ENCODE measurements around the gene RXFP1.
A peak's percentile ranks its signal among the peaks of the same experiment; 100 is the strongest.

The RXFP1 gene

GRCh38 chr4:158671915-158672806 lies 150.5 kb downstream of the RXFP1 start, which contains the start of gene ETFDH:
Gene ETFDH, plus strand, starts transcription at chr4:158672296. Its CDS starts 161 bp downstream, at chr4:158672457.
- peak; percentile 99 for DNase-seq (ENCODE audit: low spot score)

DNA sequence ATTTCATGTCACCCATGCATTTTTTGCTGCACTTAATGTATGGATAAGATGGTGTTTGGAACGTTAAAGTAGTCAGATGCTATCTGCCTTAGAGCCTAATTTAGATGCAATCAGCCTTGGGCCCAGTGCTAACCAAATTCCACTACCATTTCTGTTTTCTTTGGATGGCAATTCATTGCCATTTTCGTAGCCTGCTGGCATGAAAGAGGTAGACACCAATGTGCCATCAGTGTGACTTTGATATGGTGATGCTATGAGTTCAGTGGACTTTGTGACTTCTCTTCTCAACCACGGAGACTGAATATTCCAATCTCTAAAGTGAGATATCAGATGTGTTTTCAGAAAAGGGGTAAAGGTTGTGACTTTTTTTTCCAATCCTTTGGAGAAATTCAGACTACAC lies 152.0 kb downstream of the RXFP1 start:
- DNase-seq (ENCODE audit: low spot score) = peak; percentile 21

DNA sequence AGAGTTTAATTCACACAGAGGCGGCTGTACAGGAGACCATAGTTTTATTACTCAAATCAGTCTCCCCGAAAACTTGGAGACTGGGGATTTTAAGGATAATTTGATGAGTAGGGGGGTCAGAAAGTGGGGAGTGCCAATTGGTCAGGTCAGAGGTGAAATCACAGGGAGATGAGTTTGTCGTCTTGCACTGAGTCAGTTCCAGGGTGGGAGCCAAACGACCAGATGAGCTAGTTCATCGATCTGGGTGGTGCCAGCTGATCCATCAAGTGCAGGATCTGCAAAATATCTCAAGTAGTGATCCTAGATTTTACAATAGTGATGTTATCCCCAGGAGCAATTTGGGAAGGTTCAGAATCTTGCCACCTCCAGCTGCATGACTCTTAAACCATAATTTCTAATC lies 154.4 kb downstream of the RXFP1 start:
- DNase-seq (ENCODE audit: low spot score) = no peak

DNA sequence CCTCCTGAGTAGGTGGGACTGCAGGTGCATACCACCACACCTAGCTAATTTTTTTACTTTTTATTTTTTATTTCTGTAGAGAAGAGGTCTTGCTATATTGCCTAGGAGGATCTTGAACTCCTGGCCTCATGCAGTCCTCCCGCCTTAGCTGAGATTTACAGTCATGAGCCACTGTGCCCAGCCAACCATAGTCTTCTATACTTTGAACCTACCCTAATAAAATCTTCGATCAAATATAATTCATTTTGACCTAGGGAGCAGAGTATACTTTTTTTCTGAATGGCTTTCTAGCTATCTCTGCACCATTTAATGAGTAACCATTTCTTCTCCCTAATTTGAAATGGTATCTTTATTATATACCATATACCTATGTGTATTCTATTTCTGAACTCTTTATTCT lies 157.1 kb downstream of the RXFP1 start:
- no peak for DNase-seq (ENCODE audit: low spot score)

GRCh38 chr4:158681629-158682028 lies 159.9 kb downstream of the RXFP1 start:
- DNase-seq (ENCODE audit: low spot score) = no peak

GRCh38 chr4:158682066-158682465 lies 160.4 kb downstream of the RXFP1 start:
- no peak for DNase-seq (ENCODE audit: low spot score)

GRCh38 chr4:158688813-158689212 lies 167.1 kb downstream of the RXFP1 start:
- DNase-seq (ENCODE audit: low spot score) = no peak

Small RNAs within 50 kb of the gene (small RNA-seq; reads per million reads assigned to genes)
- 0.10 to 0.84 reads per million in 2 experiments for gene RF00012
